Suprapubic skin (tissue), 4 donors: Measurements from ENCODE around the gene RALGPS1.

Experiments
- CTCF ChIP-seq, 2 donors: fragments of 200-600 bp in 1 of 2; fragments of 450-650 bp in 1 of 2; sonication (generic) in 1 of 2; IDR thresholded peaks; one replicate each; pipeline ENCODE4 v1.5.1; 2016 to 2019; ENCODE audit warnings: antibody characterized with exemption in 2 of 2, mild to moderate bottlenecking in 1 of 2, moderate library complexity in 1 of 2
- EP300 ChIP-seq: sonication (generic); formaldehyde crosslinking; IDR thresholded peaks from one replicate; pipeline ENCODE4 v1.6.1; 2017; ENCODE audit warnings: antibody characterized with exemption
- POLR2A ChIP-seq, 2 donors: fragments of 450-650 bp; IDR thresholded peaks; one replicate each; pipeline ENCODE4 v1.6.1; 2017; ENCODE audit warnings: antibody characterized with exemption in 2 of 2, mild to moderate bottlenecking in 2 of 2, moderate library complexity in 2 of 2
- POLR2AphosphoS5 ChIP-seq, 3 donors: sonication (generic); formaldehyde crosslinking; IDR thresholded peaks; one replicate each; pipeline ENCODE4 v1.6.1; 2017; ENCODE audit warnings: antibody characterized with exemption in 3 of 3

DNA sequence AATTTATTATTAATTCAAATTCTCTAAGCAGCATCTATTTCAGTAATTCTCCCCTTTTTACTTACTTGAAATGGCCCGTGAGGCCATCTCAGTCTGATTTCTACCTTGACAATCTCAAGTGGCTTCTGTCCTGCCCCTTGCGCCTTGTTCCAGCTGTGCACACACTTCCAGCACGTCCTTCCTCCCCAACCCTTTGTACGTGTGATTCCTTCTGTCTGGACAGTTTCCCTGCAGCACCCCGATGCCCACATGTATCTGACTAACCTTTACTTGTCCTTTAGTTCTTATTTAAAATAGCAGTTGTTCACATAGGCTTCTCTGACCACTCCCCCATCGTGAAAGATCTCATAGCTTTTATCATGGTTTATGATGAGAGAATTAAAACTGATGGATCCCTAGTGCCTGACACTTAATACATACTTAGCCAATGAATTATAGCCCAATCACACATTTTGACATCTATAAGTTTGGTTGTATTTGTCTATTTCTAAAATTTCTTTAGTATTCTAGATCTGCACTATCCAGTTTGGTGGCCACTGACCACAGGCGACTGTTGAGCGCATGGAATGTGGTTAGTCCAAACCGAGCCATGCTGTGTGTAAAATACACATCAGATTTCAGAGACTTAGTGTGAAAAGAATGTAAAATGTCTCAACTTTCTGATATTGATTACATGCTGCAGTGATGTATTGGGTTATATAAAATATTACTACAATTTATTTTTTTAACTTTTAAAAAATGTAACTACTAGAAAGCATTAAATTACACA, 39.9 kb upstream of the RALGPS1 start:
- TF ChIP-seq CTCF (IDR thresholded peaks at IDR 0.05): no peak
- no peak for TF ChIP-seq POLR2A (IDR thresholded peaks at IDR 0.05)
- no peak for TF ChIP-seq POLR2AphosphoS5 (IDR thresholded peaks at IDR 0.05)
- TF ChIP-seq EP300: no peak
